HuH-7.5 (cell line): ENCODE results near the gene SLC6A13.

Source experiments
- DNase-seq: peaks from one replicate; pipeline ENCODE4 v3.0.0; 2011; ENCODE audit warnings: low spot score

SLC6A13 gene

GRCh38 chr12:177980-178828 is 84.4 kb downstream of the SLC6A13 start:
- no peak for DNase-seq

GRCh38 chr12:177336-177979 is 85.2 kb downstream of the SLC6A13 start:
- DNase-seq, result no peak

GRCh38 chr12:176321-177181 is 86.1 kb downstream of the SLC6A13 start:
- DNase-seq, result no peak

DNA sequence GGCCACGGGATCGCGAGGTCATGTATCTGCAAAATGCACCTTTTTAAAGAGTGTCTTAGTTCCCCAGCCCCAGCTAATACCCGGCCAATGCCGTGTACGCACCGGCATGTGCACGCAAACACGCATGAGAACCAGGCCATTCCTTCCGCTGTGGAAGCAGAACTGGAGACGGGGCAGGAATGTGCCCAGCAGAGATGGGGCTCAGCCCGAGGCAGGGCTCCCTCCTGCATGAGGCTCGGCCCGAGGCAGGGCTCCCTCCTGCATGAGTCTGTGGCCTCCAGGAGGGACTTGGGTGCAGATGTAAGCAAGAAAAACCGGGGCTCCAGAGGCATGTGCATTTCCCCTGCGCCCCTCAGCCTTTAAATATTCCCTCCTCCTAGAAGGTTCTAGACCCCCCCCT is 86.9 kb downstream of the SLC6A13 start:
- no peak for DNase-seq

DNA sequence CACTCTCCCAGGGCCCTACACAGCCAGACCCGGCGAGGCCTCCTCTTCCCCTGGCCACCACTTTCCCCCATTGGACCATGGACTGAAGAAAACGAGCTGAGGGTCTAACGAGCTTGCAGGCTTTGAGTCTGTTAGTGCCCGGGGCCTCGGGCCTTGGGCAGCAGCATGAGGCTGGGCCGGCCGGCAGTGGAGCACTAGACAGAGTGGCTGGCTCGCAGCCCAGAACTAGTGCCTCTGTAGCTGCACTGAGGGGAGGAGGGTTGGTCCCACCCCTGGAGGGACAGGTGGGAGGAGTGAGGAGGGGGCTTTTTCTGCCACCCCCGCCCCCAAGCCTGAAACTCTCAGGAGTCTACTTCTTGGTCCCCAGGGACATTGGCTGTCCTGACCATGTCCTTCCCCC is 87.4 kb downstream of the SLC6A13 start:
- no peak for DNase-seq

DNA sequence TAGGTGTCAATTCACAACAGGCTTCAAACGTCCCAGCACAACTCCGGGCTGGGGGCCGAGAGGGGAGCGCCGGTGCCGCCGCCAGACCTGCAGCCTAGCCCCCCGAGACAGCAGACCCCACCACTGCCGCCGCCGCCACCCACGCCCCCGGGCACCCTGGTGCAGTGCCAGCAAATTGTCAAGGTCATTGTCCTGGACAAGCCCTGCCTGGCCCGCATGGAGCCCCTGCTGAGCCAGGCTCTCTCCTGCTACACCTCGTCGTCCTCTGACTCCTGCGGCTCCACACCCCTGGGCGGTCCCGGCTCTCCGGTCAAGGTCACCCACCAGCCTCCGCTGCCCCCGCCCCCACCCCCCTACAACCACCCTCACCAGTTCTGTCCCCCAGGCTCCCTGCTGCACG is 88.0 kb downstream of the SLC6A13 start:
- no peak for DNase-seq

DNA sequence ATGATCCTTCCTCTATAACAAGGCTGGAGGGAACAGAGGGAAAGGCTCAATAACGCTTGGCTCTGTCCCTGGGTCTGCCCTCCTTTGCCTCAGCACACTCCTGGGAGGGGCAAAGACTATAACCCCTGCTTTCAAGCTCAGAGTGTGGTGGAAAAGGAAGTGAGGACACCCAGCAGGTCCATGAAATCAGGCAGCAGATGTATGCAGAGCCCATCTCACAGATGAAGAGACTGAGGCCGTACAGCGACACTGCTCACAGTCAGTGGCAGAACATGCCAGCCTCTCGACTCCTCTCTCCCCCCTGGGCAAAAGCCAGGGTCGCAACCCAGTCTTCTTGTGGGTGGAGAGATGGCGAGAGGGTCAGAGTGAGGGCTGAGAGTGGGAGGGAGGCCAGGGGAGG is 88.5 kb downstream of the SLC6A13 start:
- DNase-seq, result no peak

- no peak for DNase-seq
Measured at GRCh38 chr12:172732-173161, 89.9 kb downstream of the SLC6A13 start.

DNA sequence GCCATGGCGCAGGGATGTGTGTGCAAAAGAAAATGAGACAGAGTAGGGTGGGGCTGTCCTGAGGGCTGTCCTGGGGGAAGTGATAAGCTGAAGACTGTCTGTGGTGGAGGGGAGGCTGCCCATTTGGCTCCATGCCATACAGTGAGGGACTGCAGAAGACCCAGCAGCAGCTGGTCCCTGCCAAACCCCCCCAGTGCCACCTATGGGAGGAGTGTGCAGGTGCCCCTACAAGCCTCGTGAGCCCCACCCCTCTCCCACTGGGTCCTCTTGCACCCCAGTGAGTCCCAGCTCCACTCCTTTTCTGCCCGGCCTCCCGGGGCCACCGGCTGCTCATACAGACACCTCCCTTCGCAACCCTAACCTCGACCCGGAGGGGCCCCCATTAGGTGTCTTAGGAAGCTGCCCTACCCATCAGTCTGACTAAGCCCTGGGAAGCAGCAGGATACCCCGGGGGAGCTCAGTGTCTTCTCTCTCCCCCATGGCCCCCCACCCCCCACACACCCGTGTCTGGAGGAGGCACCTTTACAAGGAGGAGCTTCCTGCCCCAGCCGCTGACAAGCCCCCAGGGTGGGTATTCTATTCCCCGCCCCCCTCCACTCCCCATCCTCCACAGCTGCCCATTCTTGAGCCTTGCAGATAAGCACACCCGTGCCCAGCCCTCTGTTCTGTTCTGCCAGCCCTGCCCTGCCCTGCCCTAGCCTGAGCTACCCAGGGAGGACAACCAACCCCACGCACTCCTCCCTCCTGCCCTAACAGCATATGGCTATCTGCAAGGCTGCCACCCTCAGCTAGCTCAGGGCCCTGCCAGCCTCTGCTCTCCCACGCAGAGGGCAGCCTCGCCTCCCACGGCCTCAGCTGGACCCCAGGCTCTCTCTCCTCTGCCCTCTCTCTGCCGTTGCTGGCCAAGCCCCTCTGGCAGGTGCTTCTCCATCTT is 90.6 kb downstream of the SLC6A13 start:
- no peak for DNase-seq

- no peak for DNase-seq
Measured at GRCh38 chr12:171276-171675, 91.4 kb downstream of the SLC6A13 start.
